Stimulated activated memory B cell treated with anti-CD40 and anti-IgM and Interleukin-4, amounts not matched to agents 10 μg/mL and 1 μg/mL and 100 μg/mL, for 72 hours (primary cell): ENCODE results near the gene BRI3BP.
"Not testable (repeated sequence)": the region's sequence is repeated elsewhere in the genome, so short reads cannot be mapped to it uniquely, and the experiment has no call there.

Experiments used
- ATAC-seq: fragments of 150-1000 bp; cut with Tn5 transposase; 2 replicates; pipeline ENCODE4 v1.10.0; 2021
- H3K27ac Mint-ChIP-seq: one replicate; pipeline ENCODE4 v1.8.0; 2022; ENCODE audit warnings: mild to moderate bottlenecking, mixed read lengths
- H3K27me3 Mint-ChIP-seq: one replicate; pipeline ENCODE4 v1.8.0; 2022; ENCODE audit warnings: mixed read lengths
- H3K36me3 Mint-ChIP-seq: one replicate; pipeline ENCODE4 v1.8.0; 2022; ENCODE audit warnings: mixed read lengths
- H3K4me1 Mint-ChIP-seq: one replicate; pipeline ENCODE4 v1.8.0; 2022; ENCODE audit warnings: mixed read lengths
- H3K4me3 Mint-ChIP-seq: one replicate; pipeline ENCODE4 v1.8.0; 2022; ENCODE audit warnings: mild to moderate bottlenecking, moderate library complexity, mixed read lengths
- H3K9me3 Mint-ChIP-seq: one replicate; pipeline ENCODE4 v1.8.0; 2022; ENCODE audit warnings: mixed read lengths

The BRI3BP gene

DNA sequence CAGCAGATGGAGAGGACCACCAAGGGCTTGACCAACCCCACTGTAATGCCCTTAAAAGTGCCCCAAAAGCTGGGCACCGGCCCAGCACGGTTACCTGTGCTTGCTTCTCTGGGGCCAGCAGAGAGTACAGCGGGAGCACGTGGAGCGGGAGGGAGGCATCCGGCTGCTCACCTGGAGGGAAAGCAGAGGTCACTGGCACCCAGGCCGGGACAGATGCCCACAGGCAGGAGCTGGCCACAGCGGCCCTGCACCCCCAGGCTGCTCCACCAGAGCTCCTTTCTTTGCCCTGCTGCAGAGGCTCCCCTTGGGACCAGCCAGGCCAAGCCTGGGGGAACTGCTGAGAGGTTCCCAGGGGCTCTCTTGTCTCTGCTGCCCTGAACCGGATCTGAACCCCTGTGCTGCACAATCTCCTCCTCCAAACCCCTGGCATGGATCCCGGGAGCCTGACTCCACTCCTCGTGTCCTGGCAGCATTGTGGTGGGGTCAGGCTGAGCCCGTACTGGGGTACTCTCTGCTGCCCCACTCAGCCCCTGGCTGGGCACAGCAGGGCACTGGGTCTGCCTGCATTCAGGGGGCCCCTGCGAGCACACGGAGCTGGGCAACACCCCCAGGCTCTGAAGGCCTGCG is 28.5 kb upstream of the BRI3BP start:
- Mint-ChIP-seq H3K27me3 (no peaks in the 10 kb centered on the region), H3K36me3 (peaks cover 82% of the 10 kb centered on the region), H3K27ac (no peak overlapping the region), H3K4me1 (no peaks in the 10 kb centered on the region), H3K4me3 (no peak overlapping the region), H3K9me3 (no peaks in the 10 kb centered on the region)
- peak; percentile 31 for ATAC-seq

DNA sequence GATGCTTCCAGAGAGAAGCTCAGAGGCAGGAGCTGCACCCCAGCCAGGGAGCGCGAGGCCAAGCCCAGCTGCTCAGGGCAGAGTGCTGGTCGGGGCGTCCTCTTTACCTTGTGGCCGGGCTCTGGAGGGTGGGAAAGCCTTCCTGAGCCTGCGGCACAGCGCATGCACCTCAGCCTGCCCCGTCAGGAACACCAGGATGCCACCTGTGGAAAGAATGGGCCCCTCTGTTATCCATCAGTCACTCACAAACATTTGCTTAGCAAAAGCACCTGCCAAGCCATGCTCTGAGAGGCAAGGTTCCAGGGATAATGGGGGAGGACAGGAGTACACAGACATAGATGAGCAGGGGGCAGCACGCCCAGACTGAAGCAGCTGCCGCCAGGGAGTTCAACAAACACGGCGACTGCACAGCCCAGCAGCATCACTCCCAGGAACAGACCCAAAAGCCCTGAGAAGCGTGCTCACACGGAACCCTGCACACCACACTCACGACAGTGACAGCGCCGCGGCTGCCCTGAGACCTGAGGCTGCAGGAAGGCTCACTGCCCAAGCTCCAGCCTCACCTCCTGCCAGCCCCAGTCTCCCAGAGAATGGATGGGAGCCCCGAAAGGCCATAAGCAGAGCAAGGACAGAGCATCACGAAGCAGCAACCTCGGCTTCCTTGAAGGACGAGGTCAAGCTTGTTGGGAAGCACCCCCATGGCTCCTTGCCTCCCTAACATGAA is 26.3 kb upstream of the BRI3BP start:
- H3K4me3 Mint-ChIP-seq = no peak overlapping the region
- H3K27ac Mint-ChIP-seq = no peak overlapping the region
- H3K27me3 Mint-ChIP-seq = no peaks in the 10 kb centered on the region
- H3K9me3 Mint-ChIP-seq = no peaks in the 10 kb centered on the region
- no peaks in the 10 kb centered on the region for H3K4me1 Mint-ChIP-seq
- H3K36me3 Mint-ChIP-seq = peaks cover 69% of the 10 kb centered on the region
- no peak for ATAC-seq

DNA sequence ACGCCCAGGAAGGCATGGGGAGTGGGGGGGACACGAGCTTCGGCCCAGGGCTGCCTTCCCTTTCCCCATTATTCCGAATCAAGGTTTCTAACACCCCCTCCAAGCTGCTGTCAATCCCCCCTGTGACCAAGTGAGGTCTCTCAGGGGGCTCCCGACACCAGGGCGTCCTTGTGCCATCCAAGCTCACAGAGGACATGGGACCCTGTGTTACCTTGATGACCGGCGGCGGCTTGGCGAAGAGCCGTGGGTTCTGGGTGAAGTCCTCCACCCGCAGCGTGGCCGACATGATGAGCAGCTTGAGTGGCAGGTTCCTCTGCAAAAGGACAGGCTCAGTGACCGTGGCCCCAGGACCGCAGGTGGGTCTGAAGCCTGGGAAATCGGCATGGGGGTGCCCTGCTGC is 24.8 kb upstream of the BRI3BP start:
- no peaks in the 10 kb centered on the region for H3K4me1 Mint-ChIP-seq
- ATAC-seq = no peak
- H3K9me3 Mint-ChIP-seq = no peaks in the 10 kb centered on the region
- no peak overlapping the region for H3K4me3 Mint-ChIP-seq
- H3K27ac Mint-ChIP-seq = no peak overlapping the region
- H3K36me3 Mint-ChIP-seq = peaks cover 61% of the 10 kb centered on the region
- H3K27me3 Mint-ChIP-seq = no peaks in the 10 kb centered on the region

DNA sequence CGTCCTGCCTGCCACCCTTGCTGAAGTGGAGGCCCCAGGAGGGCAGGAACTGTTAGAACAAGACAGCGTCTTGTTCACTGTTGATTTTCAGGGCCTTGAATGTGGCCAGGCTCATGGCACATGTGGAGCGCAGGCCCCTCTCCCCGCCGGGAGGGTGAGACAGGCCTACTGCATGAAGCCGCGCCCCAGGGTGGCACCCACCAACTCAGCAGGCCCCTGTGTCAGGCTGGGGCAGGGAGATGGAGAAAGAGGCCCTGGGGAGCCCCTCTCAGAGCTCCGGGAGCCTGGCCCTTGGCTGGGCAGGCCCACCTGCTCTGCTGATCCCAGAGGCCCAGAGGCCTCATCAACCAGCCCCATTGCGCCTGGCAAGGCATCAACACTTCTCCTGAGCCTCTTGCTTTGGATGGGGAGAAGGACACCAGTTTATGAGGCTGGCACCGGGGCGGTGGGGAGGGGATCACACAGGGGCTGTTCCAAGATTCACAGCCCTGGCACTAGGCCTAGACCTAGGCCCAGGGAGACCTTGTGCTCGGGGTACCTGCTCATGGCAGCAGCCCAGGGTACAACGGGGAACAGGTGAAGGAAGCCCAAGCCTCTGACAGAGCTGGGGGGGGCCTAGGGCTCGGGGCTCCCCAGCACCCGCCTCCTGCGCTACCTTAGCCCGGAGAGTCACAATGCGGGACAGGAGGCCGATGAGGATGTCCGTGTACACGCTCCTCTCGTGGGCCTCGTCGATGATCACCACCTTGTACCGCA is 22.6 kb upstream of the BRI3BP start:
- Mint-ChIP-seq H3K27ac (no peak overlapping the region), H3K4me1 (no peaks in the 10 kb centered on the region), H3K4me3 (no peak overlapping the region), H3K36me3 (peaks cover 50% of the 10 kb centered on the region), H3K27me3 (no peaks in the 10 kb centered on the region), H3K9me3 (no peaks in the 10 kb centered on the region)
- ATAC-seq = no peak

DNA sequence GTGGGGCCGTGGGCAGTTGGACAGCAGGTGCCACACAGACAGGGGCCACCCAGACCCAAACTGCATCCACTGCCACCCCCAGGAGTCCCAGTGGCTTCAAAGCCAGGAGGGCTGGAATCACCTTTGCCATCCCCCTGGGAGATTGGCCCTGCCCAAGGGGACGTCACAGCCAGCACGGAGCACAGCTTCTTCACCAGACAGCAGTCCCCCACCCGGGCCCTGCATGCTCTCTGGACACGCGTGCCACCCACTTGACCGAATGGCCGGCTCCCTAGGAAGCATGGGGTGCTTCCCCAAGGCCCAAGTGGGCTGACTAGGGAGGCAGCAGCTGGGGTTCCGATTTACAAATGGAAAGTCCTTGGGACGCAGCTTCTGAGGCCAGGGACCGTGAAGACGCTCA is 21.8 kb upstream of the BRI3BP start:
- H3K4me3 Mint-ChIP-seq = no peak overlapping the region
- H3K4me1 Mint-ChIP-seq = no peaks in the 10 kb centered on the region
- no peak for ATAC-seq
- no peak overlapping the region for H3K27ac Mint-ChIP-seq
- H3K36me3 Mint-ChIP-seq = peaks cover 42% of the 10 kb centered on the region
- no peaks in the 10 kb centered on the region for H3K27me3 Mint-ChIP-seq
- H3K9me3 Mint-ChIP-seq = no peaks in the 10 kb centered on the region

DNA sequence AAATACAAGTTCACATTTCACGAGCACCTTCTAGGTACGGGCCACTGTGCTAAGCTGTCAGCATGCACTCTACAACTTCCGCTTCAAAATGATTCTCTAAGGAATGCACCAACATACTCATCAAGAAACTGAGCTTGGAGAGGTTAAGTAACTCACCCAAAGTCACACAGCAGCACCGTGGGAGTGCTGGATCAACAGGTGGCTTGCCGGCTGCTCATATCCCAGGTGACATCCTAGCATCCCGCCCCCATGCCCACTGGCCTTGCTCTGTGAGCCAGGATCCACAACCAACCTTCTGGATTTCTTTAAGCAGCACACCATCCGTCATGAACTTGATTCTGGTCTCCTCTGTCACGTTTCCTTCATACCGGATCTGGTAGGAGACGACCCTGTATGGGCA is 21.2 kb upstream of the BRI3BP start:
- H3K9me3 Mint-ChIP-seq = no peaks in the 10 kb centered on the region
- H3K27me3 Mint-ChIP-seq = no peaks in the 10 kb centered on the region

DNA sequence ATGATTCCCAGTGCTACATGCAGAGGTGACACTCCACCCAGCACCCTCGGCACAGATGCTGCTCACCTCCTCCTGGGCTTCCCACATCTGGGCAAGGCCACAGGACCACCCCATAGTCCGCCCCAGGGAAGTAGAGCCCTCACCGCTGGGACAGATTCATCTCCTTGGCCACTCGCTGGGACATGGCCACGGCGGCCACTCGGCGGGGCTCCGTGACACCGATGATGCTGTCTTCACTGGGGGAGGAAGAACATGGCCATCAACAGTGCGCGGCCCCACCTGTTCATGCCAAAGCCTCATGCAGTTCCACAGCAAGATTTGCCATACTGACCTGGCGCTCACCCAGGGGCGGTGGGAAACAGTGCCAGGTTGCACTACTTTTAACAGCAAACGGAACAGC is 18.2 kb upstream of the BRI3BP start:
- no peak overlapping the region for H3K4me3 Mint-ChIP-seq
- no peak for ATAC-seq
- no peak overlapping the region for H3K27ac Mint-ChIP-seq
- H3K27me3 Mint-ChIP-seq = no peaks in the 10 kb centered on the region
- peaks cover 35% of the 10 kb centered on the region for H3K36me3 Mint-ChIP-seq
- no peaks in the 10 kb centered on the region for H3K9me3 Mint-ChIP-seq
- no peaks in the 10 kb centered on the region for H3K4me1 Mint-ChIP-seq

More for the DNA sequence above, 21.2 kb upstream of the BRI3BP start:
- Mint-ChIP-seq H3K4me3 (no peak overlapping the region), H3K4me1 (no peaks in the 10 kb centered on the region), H3K27ac (no peak overlapping the region), H3K36me3 (peaks cover 38% of the 10 kb centered on the region)
- no peak for ATAC-seq

DNA sequence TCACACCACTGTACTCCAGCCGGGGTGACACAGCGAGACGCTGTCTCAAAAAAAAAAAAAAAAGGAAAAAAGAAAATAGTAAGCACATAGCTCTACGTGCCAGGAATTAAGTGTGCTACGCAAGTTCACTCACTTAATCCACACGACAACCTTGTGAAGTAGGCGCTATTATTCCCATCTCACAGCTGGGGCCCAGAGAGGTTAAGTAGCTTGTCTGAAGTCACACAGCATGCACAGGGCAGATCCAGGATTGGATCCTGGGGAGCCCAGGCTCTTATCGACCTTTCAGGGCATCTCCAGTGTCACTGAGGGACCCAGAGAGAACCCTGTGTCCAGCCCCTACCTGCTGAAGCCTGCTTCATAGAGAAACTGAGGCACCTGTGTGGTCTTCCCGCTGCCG is 16.4 kb upstream of the BRI3BP start:
- H3K27me3 Mint-ChIP-seq = no peaks in the 10 kb centered on the region
- H3K4me3 Mint-ChIP-seq = no peak overlapping the region
- H3K27ac Mint-ChIP-seq = no peak overlapping the region
- peaks cover 5% of the 10 kb centered on the region for H3K4me1 Mint-ChIP-seq
- H3K36me3 Mint-ChIP-seq = peaks cover 43% of the 10 kb centered on the region
- ATAC-seq = no peak
- no peaks in the 10 kb centered on the region for H3K9me3 Mint-ChIP-seq

DNA sequence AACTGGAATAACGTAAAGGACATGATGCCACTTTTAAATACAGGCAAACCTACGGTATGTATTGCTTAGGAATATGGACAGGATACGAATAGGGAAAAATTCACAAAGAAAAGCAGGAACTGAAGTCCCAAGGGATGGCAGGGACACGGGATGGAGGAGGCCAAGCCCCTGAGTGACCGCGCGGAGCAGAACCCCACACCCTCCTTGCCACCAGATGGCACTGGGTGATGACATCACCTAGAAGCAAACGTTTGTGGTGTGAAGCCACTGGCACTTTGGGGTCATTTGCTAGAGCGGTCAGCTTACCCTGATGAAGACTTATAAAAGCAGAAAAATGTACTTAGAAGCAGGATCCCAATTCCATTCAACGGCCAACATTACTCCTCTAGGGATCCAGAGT is 13.9 kb upstream of the BRI3BP start:
- no peak overlapping the region for H3K27ac Mint-ChIP-seq
- no peak for ATAC-seq
- H3K4me3 Mint-ChIP-seq = no peak overlapping the region
- peaks cover 61% of the 10 kb centered on the region for H3K36me3 Mint-ChIP-seq
- H3K27me3 Mint-ChIP-seq = no peaks in the 10 kb centered on the region
- H3K9me3 Mint-ChIP-seq = no peaks in the 10 kb centered on the region
- H3K4me1 Mint-ChIP-seq = peaks cover 5% of the 10 kb centered on the region

DNA sequence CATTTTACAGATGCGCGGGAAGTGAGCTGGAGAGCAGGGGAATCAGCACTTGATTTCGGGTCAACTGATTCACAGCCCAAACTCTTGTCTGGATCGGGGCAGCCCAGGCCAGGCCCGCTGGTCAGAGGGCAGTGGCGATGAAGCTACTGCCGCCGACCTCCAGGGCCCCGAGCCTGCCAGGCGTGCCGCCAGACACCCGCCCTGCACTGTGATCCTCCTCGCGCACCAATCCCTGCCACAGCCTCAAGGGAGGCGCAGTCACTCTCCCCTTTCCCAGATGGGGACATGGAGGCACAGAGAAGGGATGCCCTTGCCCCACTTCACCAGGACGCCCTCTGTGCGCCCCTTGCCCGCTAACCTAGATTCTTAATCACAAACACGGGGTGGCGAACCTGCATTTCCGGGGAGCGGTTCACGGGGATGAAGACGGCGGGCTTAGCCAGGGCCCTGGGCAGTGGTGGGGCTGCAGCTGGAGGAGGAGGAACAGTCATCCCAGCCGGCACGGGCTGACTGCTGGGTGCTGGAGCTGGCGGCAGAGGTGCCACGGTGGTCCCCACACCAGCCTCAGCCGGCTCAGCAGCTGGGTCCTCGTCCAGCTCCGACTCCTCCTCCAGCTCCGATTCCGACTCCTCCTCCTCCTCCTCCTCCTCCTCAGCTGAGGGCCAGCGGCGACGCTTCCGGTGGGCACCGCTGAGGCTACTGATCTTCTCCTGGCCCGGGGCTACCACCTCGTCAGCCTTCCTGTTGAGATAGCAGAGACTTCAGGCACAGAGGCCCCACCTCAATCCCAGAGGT is 13.2 kb upstream of the BRI3BP start:
- Mint-ChIP-seq H3K9me3 (no peaks in the 10 kb centered on the region), H3K27ac (no peak overlapping the region)

DNA sequence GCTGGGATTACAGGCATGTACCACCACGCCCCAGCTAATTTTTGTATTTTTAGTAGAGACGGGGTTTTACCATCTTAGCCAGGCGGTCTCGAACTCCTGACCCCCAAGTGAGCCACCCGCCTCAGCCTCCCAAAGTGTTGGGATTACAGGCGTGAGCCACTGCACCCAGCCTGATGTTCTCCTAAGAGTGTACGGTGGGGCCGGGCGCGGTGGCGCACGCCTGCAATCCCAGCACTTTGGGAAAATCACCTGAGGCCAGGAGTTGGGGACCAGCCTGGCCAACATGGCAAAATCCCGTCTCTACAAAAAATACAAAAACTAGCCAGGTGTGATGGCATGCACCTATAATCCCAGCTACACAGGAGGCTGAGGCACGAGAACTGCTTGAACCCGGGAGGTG is 6.6 kb upstream of the BRI3BP start:
- Mint-ChIP-seq H3K4me1 (peaks cover 23% of the 10 kb centered on the region), H3K36me3 (peaks cover 36% of the 10 kb centered on the region)
- not testable (repeated sequence) for H3K27ac Mint-ChIP-seq, ATAC-seq, H3K9me3 Mint-ChIP-seq, H3K27me3 Mint-ChIP-seq, H3K4me3 Mint-ChIP-seq

More for the DNA sequence above, 13.2 kb upstream of the BRI3BP start:
- no peak for ATAC-seq
- Mint-ChIP-seq H3K27me3 (no peaks in the 10 kb centered on the region), H3K36me3 (peaks cover 62% of the 10 kb centered on the region), H3K4me1 (peaks cover 5% of the 10 kb centered on the region), H3K4me3 (no peak overlapping the region)

DNA sequence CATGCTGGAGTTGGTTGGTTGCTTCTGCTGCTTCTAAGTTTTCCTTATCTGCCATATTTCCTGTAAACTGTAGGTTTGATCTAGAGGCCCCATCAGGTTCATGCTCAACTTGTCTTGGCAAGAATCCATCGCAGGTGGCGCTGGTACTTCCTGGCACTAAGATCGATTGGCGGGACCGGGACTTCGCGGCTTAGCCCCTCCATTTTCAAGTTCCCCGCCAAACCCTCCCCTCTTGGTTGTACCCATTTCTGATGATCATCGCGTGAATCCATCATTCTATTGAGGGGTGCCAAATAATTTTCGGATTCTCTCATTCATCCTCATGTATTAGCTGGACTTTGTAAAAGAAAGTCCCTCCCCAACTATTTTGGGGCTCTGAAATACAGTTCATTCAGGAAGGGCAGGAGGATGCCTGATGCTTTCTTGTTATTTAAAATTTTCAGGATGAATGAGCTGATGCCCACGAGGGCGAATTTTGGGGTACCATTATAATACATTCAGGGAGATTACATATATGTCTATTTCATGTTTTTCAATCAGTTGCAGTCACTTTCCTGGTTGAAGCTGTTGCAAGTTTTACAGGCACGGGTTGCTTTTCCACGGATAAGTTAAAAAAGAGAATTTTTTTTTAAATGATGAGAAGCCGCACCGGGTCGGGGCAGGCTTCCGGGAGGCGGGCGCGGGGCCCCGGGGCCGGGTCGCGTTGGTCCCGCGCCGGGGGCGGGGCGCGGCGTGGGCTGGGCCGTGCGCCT is 395 bp upstream of the BRI3BP start:
- no peaks in the 10 kb centered on the region for H3K27me3 Mint-ChIP-seq
- peak overlapping the region; percentile 79 for H3K27ac Mint-ChIP-seq

DNA sequence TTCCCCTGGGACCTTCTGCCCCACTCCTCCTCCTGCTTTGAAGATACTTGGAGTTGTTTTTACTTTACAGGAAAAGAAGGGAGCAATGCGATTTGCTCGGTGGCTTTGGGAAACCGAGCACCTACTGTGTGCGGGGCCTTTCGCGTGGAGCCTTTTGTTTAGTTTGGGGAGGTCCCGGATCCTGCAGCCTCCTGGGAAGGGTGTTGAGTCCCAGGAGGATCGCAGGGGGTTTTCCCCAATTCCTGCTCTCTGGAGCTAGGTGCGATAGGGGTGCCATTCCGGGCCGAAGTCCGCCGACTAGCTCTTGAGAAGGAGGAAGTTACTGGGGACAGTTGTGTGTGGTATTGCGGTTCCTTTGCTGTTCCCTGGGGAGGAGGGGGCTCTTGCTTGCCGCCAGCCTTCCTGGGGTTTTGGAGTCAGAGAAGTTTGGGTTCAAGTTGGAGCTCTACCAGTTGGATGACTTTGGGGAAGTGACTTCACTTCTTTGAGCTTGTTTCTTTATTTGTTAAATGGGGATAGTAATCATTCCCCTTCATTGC is 1.1 kb downstream of the BRI3BP start:
- H3K36me3 Mint-ChIP-seq = no peaks in the 10 kb centered on the region
- H3K27me3 Mint-ChIP-seq = no peaks in the 10 kb centered on the region
- peaks cover 39% of the 10 kb centered on the region for H3K4me1 Mint-ChIP-seq
- peak; percentile 57 for ATAC-seq
- peak overlapping the region; percentile 76 for H3K27ac Mint-ChIP-seq
- H3K9me3 Mint-ChIP-seq = no peaks in the 10 kb centered on the region
- H3K4me3 Mint-ChIP-seq = peak overlapping the region; percentile 92

More for the DNA sequence above, 395 bp upstream of the BRI3BP start:
- H3K4me1 Mint-ChIP-seq = peaks cover 53% of the 10 kb centered on the region
- H3K36me3 Mint-ChIP-seq = peaks cover 3% of the 10 kb centered on the region
- peak overlapping the region; percentile 82 for H3K4me3 Mint-ChIP-seq
- no peaks in the 10 kb centered on the region for H3K9me3 Mint-ChIP-seq
- ATAC-seq = peak; percentile 61

DNA sequence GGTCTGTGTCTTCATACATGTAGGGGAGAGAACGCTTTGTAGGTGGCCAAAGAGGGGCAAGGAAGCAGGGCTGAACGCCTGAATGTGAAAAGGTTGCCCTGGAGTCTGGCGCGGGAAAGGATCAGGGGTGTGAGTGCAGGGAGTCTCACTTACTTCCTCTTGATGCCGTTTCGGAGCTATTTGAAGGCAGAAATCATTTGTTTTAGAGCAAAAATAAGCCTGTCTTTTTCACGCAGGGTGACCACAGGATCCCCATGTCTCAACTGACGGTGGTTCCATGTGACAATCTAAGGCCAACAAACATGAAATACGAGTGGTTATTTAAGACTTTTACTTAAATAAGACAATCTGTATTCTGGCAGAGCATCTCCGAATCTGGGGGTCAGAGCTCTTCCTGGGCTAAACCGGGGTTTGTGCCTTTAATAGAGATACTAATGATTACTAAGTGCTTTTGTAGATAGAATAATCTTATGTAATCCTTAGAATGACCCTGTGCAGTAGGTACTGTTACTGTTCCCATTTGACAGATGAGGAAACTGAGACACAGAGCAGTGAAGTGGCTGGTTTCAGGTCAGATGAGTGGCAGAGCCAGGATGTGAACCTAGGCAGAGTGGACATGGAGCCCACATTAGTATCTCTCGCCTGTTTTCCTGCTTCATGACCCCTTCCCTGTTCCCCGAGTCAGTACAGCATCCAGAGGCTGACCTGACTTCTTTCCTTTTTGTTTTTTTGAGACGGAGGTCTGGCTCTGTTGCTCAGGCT is 1.9 kb downstream of the BRI3BP start:
- H3K27ac Mint-ChIP-seq = peak overlapping the region; percentile 76
- no peaks in the 10 kb centered on the region for H3K9me3 Mint-ChIP-seq
- ATAC-seq = no peak

More for the DNA sequence above, 1.9 kb downstream of the BRI3BP start:
- peak overlapping the region; percentile 92 for H3K4me3 Mint-ChIP-seq
- H3K36me3 Mint-ChIP-seq = no peaks in the 10 kb centered on the region
- H3K27me3 Mint-ChIP-seq = no peaks in the 10 kb centered on the region
- H3K4me1 Mint-ChIP-seq = peaks cover 44% of the 10 kb centered on the region
